HS-27A (cell line): ENCODE measurements around the gene BPIFB6.
A peak's percentile ranks its signal among the peaks of the same experiment; 100 is the strongest.

Experiments
- DNase-seq: peaks from one replicate; pipeline ENCODE4 v3.0.0-alpha.2; 2012; ENCODE audit warnings: low read depth, missing footprints

The BPIFB6 gene

GRCh38 chr20:33063271-33063670 lies 31.8 kb downstream of the BPIFB6 start:
- no peak for DNase-seq

GRCh38 chr20:33064572-33065287 lies 33.3 kb downstream of the BPIFB6 start:
- no peak for DNase-seq

GRCh38 chr20:33065785-33066184 lies 34.3 kb downstream of the BPIFB6 start:
- DNase-seq, result no peak

GRCh38 chr20:33067806-33068205 lies 36.4 kb downstream of the BPIFB6 start:
- DNase-seq, result no peak

GRCh38 chr20:33068251-33068939 lies 36.9 kb downstream of the BPIFB6 start:
- DNase-seq, result no peak

DNA sequence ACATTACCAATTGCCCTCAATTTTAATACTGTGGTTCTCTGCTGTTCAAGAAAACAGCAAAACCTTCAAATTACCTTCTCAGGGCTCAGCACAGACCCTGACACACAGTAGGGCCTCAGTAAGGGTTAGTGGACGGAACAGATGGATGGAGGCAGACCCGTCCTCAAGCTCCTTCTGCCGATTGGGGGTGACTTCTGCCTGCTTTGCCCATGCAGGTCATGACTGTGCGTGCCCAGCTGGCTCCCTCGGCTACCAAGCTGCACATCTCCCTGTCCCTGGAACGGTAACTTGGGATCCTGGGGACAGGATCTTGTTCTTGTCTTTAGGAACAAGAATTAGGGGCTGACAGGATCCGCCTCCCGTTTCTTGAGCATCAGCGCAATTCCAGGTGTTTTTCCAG lies 38.2 kb downstream of the BPIFB6 start:
- no peak for DNase-seq

DNA sequence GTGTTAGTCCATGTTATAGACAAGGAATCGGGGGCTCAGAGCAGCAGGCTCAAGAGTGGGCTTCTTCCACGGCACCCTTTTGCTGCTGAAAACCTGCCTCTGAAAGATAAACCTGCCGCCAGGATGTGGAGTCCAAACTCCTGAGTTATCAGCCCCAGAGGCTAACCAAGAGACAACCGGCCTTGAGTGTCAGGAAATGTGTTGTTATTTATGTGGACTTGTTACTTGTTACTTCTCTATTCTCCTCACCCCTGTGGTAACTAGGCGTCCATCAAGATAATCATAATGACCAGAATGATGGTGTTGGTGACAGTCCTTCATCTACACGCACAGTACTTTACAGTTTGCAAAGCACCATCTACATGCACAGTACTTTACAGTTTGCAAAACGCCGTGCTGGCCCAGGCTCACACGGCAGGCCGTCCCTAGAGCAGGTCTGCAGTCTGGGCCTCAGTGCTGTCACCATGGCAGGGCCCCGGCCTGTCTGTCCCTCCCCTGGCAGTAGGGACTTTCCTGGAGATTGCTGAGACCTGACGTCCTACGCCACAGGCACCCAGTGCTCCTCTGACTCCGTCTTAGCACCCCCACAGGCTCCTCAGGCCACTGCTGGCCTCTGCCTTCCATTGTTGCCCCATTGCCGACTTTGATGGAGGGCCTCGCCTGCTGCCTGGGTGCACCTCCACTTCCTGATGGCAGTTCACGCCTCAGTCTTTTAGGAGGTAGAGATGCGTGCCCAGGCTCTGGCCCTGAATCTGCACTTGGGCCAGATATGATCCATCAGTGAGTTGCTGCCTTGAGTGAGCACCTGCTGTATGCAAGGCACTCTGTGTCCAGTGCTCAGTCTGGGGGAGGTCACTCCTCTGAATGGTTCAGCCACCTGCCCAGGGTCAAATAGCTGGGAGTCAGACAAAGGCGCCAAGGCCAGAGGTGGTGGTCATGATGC lies 38.9 kb downstream of the BPIFB6 start:
- no peak for DNase-seq

GRCh38 chr20:33071198-33071597 lies 39.8 kb downstream of the BPIFB6 start:
- no peak for DNase-seq

DNA sequence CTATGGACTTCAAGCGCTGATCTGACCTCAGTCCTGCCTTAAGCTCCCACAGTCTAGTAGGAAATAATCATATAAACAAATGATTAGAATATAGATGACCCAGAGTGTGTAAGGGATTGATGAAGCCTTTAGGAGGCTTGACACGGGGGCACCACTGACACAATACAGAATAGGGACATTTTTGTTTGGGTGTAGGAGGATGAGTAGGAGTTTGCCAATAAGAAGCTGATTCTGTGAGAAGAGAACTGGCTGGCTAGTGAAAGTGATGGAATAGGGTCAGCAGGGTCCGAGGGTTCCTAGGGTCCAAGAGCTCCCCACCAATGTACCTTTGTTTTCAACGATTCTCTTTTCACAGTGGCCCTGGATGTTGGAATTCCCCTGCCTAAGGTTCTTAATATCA lies 40.9 kb downstream of the BPIFB6 start:
- no peak for DNase-seq

- no peak for DNase-seq
These were observed 41.4 kb downstream of the BPIFB6 start for GRCh38 chr20:33072813-33073212.

DNA sequence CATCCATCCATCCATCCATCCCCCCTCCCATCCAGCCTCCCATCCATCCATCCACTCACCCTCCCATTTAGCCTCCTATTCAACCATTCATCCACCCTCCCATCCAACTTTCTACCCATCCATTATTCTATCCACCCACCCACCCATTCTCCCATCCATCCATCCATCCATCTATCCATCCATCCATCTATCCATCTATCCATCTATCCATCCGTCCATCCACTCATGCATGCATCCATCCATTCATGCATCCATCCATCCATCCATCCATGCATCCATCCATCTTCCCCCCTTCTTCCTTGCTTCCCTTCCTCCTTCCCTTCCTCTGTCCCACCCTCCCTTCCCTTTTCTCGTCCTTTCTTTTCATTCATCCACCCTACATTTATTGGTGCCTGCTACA lies 43.2 kb downstream of the BPIFB6 start:
- no peak for DNase-seq

DNA sequence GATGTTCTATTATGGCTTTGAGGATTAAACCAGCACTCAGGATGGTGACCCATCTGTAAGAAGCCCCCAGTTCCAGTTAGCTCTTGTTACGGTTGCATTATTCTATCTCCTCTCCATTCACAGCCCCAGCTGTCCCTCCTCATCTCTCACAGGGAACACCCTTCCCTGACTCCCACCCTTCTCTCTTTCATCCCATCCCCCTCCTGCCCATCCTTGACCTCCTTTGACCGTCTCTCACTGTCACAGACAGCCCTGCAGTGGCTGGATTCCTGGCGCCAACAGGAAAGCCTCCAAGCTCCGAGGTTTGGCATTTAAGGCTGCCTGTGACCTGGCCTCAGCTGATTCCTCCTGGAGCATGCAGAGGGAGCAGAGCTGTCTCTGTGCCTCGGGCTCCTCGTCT lies 43.8 kb downstream of the BPIFB6 start:
- no peak for DNase-seq

- DNase-seq, result no peak
These were observed 45.4 kb downstream of the BPIFB6 start for GRCh38 chr20:33076662-33077372.

DNA sequence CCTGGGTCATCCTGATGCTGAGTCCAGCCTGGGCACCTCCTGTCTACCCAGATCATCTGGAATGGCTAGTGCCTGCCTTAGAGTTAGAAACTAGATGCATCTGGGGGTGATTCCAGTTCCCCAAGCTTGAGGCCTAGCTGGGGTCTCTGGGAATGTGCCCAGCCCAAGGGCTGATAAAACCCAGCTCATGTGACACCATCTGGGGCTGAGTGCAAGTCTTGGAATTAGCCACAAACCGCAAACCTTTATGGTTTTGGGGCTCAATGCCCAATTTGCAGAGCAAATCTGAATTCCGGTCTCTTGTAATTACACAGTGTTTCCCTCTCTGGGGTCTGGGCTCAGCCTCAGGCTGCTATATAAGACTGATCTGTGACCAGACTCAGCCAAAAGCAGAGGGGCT lies 47.8 kb downstream of the BPIFB6 start, which contains the start of gene BPIFB4:
Gene BPIFB4 (plus strand): TSS at position 385 of the 400 bp plus-strand sequence. CDS start 1,884 bp downstream, outside the sequence.
- DNase-seq, result peak; percentile 34

- no peak for DNase-seq
These were observed 50.1 kb downstream of the BPIFB6 start for GRCh38 chr20:33081411-33082154.

DNA sequence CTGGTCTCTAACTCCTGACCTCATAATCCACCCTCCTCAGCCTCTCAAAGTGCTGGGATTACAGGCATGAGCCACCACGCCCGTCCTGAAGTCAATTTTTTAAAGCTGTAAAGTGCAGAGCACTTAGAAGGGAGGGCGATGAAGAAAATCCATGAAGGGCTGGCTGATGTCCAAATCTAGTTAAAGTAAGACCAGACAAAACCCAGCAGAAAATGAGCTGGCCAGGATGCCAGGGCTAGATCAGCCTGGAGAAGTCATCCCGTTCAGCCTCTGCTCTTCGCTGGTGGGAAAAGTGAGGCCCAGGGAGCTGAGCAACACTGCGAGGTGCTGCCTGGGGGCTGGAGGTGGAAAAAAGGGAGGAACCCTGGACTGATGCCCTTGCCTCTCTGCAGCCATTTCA lies 51.1 kb downstream of the BPIFB6 start:
- DNase-seq, result no peak

DNA sequence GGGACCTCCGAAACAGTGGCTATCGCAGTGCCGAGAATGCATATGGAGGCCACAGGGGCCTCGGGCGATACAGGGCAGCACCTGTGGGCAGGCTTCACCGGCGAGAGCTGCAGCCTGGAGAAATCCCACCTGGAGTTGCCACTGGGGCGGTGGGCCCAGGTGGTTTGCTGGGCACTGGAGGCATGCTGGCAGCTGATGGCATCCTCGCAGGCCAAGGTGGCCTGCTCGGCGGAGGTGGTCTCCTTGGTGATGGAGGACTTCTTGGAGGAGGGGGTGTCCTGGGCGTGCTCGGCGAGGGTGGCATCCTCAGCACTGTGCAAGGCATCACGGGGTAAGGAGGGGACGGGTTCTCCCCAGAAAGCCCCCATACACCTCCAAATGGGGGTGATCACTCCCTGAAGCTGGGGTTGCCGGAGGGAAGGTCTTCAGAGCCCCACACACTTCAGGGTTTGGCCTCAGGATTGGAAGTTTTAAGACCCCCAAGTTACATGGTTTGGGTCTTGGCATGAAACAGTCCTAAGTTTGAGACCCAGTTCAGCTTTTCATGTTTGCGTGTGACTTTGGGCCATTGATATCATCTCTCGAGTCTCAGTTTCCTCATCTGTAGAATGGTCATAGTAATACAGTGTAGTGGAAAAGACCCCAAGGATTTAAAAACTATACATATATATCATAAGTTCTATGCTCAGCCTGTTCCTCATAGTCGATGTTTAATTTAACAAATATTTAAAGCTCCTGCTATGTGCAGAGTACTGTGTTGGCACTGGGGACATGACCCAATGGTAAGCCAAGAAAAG lies 52.3 kb downstream of the BPIFB6 start:
- DNase-seq, result no peak

DNA sequence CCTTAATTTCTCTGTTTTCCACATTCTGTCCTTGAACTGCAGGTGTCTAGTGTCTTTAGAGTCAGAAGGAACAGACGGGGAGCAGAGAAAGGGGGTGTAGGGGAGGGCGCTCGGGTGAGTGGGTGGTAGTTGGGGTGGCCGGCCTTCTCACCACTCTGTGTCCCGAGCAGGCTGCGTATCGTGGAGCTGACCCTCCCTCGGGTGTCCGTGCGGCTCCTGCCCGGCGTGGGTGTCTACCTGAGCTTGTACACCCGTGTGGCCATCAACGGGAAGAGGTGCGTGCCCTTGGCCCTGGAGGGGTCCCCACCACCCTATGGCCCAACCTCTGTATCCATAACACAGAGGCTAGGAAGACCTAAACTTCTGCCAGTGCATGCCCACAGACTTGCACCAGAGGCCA lies 53.3 kb downstream of the BPIFB6 start:
- DNase-seq, result no peak

GRCh38 chr20:33086052-33086722 lies 54.7 kb downstream of the BPIFB6 start:
- no peak for DNase-seq

GRCh38 chr20:33091147-33091546 lies 59.7 kb downstream of the BPIFB6 start:
- DNase-seq, result no peak
